Measurements from ENCODE around the gene LCE2D.
"Not testable (repeated sequence)": the region's sequence is repeated elsewhere in the genome, so short reads cannot be mapped to it uniquely, and the experiment has no call there.

LCE2D gene

DNA sequence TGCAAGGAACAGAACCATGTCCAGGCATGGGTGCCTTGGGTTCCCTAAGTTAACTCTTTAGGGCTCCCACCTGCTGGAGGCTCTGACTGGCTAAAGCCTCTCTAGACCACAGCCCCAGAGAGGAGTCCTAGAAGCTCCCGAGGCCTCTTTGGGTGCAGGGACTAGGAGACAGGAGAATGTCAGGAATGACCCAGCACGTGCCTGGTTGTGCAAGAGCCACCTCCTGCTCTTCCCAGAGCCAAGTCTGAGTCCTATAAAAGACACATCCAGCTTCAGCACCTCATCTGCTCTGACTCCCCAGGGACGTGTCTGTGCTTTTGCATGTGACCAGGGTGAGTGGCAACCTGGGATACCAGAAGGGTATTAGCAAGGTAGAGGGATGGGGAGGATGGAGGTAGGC, at the start of gene LCE2D:
Gene LCE2D (plus strand): TSS at position 283 of the 400 bp plus-strand sequence. CDS start 726 bp downstream, outside the sequence.
- DNase-seq (ENCODE audit: extremely low spot score, insufficient read length, low read depth) (no peak), FAIRE-seq (no peak)

DNA sequence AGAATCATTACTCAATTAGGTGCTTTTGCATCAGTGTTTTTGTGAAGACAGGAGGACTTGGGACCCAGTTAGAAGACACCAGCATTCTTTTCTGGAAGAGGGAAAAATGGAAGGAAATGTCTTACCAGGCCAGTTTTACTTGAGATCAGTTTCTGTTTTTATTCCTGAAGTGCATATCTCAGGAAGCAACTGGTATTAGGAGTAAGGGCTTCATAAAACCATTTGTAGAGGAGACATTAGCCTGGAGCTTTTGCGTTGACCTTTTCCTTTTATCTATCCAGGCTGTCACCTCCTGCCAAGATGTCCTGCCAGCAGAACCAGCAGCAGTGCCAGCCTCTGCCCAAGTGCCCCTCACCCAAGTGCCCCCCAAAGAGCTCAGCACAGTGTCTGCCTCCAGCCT, 49.7 kb upstream of the LCE2D start, which contains the start of gene LCE3B:
Gene LCE3B (plus strand): TSS at position 301 of the 400 bp plus-strand sequence. CDS start 0 bp downstream, at position 301.
- DNase-seq (ENCODE audit: extremely low spot score, insufficient read length, low read depth), result no peak
- no peak for FAIRE-seq

DNA sequence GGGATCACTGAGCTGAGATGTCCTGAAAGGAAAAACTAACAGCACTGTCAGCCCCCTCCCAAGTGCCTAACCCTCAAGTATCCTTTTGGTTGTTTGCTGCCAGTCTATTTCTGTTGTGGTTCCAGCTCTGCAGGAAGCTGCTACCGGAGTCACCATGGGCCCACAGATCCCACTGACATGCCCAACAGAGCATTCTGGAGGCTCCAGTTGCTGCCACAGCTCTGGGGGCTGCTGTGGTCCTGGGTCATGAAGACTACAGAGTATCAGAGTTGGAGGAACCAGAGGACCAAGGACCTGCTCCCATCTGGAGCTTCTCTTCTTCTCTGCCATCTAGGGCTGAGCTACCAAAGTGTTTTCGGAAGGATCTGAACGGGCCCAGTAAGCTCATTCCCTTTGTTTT, 41.2 kb upstream of the LCE2D start:
- FAIRE-seq, result no peak
- no peak for DNase-seq (ENCODE audit: extremely low spot score, insufficient read length, low read depth)

GRCh38 chr1:152622803-152623202, 40.4 kb upstream of the LCE2D start, which contains the start of gene LCE3A:
Gene LCE3A (minus strand): TSS chr1:152623103. CDS start chr1:152623103, 0 bp downstream.
- FAIRE-seq, result no peak
- DNase-seq (ENCODE audit: extremely low spot score, insufficient read length, low read depth), result no peak

- no peak for FAIRE-seq
Observed at GRCh38 chr1:152623203-152623844, 39.9 kb upstream of the LCE2D start.

DNA sequence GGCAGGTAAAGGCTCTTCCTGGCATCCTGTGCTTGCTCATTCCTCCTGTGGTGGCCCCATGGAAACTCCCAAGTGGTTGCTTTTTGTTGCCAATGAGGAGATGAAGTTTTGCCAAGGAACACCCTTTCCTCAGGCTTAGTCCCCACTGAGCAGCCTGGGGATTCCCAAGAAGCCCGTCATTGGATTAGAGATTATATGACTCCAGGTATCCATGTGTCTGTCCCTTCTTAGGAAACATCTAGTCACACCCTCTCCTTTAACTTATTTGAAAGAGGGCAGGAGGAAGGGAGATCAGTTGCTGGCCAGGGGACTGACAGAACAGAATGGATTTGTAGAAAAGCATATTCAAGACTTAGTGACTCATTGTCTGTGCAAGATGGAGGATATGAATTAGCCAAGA, 36.4 kb upstream of the LCE2D start:
- DNase-seq (ENCODE audit: extremely low spot score, insufficient read length, low read depth) (no peak), FAIRE-seq (no peak)

More at GRCh38 chr1:152623203-152623844, 39.9 kb upstream of the LCE2D start:
- DNase-seq (ENCODE audit: extremely low spot score, insufficient read length, low read depth), result no peak

- no peak for DNase-seq (ENCODE audit: extremely low spot score, insufficient read length, low read depth)
- no peak for FAIRE-seq
Observed at GRCh38 chr1:152630596-152630995, 32.6 kb upstream of the LCE2D start.

GRCh38 chr1:152640351-152640750, 22.8 kb upstream of the LCE2D start:
- DNase-seq (ENCODE audit: extremely low spot score, insufficient read length, low read depth) (no peak), FAIRE-seq (no peak)

GRCh38 chr1:152643945-152644344, 19.2 kb upstream of the LCE2D start:
- DNase-seq (ENCODE audit: extremely low spot score, insufficient read length, low read depth) (no peak), FAIRE-seq (no peak)

DNA sequence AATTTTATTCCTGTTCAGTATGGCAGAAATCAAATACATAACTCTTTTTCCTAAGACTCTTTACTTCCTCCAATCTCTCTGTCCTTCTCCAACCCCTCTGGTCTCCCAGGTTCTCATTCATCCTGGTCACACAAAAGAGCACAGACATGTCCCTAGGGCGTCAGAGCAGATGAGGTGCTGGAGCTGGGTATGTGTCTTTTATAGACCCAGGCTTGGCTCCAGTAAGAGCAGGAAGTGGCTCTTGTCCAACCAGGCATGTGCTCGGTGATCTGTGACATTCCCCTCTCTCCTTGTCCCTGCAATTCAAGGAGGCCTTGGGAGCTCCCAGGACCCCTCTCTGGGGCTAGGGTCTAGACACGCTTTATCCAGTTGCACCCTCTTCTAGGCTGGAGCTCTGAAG, 18.0 kb upstream of the LCE2D start:
- no peak for DNase-seq (ENCODE audit: extremely low spot score, insufficient read length, low read depth)
- no peak for FAIRE-seq

- FAIRE-seq, result no peak
Observed at GRCh38 chr1:152646656-152647055, 16.5 kb upstream of the LCE2D start.

DNA sequence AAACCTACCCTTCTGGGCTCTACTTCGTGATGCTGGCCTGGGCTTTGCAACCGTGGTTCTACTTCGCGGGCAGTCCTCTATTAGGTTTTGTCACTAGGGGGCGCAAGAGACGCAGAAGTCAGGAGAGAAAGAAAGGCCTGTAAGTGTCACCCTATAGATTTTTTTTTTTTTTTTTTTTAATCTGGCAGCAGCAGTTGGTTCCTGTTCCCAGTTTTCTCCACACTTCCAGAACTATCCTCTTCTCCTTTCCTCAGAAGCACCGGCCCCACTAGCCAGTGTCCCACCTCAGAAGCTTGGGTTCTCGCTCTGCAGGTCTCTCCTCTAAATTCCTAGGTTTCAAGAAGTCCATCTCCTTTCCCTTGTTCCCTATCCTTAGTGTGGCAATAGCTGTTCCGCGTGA, 9.1 kb upstream of the LCE2D start:
- FAIRE-seq (peak; percentile 81), DNase-seq (ENCODE audit: extremely low spot score, insufficient read length, low read depth) (peak; percentile 23)

More at GRCh38 chr1:152646656-152647055, 16.5 kb upstream of the LCE2D start:
- no peak for DNase-seq (ENCODE audit: extremely low spot score, insufficient read length, low read depth)

- DNase-seq (ENCODE audit: extremely low spot score, insufficient read length, low read depth) (no peak), FAIRE-seq (no peak)
Observed at GRCh38 chr1:152656459-152656858, 6.7 kb upstream of the LCE2D start.

DNA sequence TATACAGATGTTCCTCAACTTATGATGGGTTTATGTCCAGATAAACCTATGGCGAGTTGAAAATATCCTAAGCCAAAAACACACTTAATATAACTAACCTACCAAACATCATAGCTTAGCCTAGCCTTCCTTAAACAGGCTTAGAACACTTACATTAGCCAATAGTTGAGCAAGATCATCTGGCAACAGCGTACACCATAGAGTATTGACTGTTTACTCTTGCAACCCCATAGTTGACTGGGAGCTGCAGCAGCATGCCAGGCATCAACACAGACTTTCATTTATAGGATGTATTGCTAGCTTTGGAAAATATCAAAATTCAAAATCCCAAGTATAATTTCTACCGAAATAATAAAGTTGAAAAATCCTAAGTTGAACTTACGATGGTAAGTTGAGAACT, 5.5 kb upstream of the LCE2D start:
- FAIRE-seq (no peak), DNase-seq (ENCODE audit: extremely low spot score, insufficient read length, low read depth) (no peak)

DNA sequence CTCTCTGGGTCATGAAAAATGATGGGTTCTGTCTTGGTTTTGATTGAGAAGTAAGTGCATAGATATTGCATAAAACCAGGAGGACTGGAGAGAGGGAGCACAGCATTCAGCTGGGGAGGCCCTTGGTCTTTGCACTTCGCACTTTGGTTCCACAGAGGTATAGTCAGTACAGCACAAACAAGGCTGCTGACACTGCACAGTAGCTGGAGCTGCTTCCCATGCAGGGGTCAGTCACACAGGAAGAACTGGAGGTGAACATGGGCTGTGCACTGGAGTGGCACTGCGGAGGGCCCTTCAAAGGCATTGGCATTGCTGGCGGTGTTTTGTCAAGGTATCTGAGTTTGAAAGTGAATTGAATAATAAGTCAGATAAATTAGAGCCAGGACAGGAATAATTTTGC, 4.5 kb upstream of the LCE2D start:
- no peak for FAIRE-seq

GRCh38 chr1:152666171-152666570, 3.0 kb downstream of the LCE2D start:
- not testable (repeated sequence) for FAIRE-seq

More for the DNA sequence above, 4.5 kb upstream of the LCE2D start:
- no peak for DNase-seq (ENCODE audit: extremely low spot score, insufficient read length, low read depth)

GRCh38 chr1:152667648-152668047, 4.5 kb downstream of the LCE2D start:
- DNase-seq (ENCODE audit: extremely low spot score, insufficient read length, low read depth) (no peak), FAIRE-seq (no peak)

More at GRCh38 chr1:152666171-152666570, 3.0 kb downstream of the LCE2D start:
- not testable (repeated sequence) for DNase-seq (ENCODE audit: extremely low spot score, insufficient read length, low read depth)

- FAIRE-seq (no peak), DNase-seq (ENCODE audit: extremely low spot score, insufficient read length, low read depth) (no peak)
Observed at GRCh38 chr1:152673016-152673415, 9.8 kb downstream of the LCE2D start.

- DNase-seq (ENCODE audit: extremely low spot score, insufficient read length, low read depth); FAIRE-seq: not testable (repeated sequence)
Observed at GRCh38 chr1:152674983-152675382, 11.8 kb downstream of the LCE2D start, which contains the start of gene LCE2C. Gene LCE2C (plus strand): TSS chr1:152675279. CDS start chr1:152676016, 737 bp downstream.

DNA sequence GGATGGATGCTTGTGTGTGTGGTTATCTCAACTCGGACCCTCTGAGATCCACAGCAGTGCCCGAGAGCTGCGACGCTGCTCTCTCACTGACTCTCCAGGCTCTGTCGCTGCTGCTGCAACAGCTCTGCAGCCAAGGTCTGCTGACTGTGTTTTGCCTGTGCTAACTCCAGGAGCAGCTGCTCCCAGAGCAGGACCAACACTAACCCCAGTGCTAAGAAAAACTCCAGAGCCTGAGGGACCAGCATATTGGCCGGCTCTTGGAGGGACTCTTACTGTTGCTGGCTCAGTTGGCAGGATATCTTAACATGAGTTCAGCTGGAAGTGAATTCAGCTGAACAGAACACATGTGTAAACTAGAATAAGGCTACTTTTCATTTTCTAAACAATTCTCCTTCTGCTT, 16.3 kb downstream of the LCE2D start:
- FAIRE-seq, result no peak
- DNase-seq (ENCODE audit: extremely low spot score, insufficient read length, low read depth), result no peak

- FAIRE-seq, result no peak
- DNase-seq (ENCODE audit: extremely low spot score, insufficient read length, low read depth), result no peak
Observed at GRCh38 chr1:152681616-152682015, 18.4 kb downstream of the LCE2D start.

DNA sequence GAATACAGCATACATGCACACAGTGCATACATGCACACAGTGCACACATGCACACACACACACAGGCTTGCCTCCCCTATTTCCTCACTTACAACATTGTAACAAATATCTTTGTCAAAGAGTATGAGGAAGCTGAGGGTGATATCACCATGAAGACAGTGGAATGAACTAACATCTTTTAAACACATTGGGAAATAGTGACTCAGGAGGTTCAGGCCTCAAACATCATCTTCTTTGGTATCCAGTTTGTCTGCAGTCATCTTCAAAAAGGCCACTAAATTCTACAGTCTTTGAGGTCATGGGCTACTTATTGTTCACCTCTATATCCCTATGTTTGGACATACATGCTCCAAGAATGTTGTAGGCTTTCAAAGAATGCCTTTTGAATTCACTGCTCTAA, 20.7 kb downstream of the LCE2D start:
- FAIRE-seq (no peak), DNase-seq (ENCODE audit: extremely low spot score, insufficient read length, low read depth) (no peak)
